Effector CD8-positive, alpha-beta T cell (primary cell): ENCODE results near the gene TNC.
"Not testable (repeated sequence)": the region's sequence is repeated elsewhere in the genome, so short reads cannot be mapped to it uniquely, and the experiment has no call there.

Experiments used
- DNase-seq: peaks from one replicate; lab custom pipeline; 2025; lab: John Stamatoyannopoulos, UW

TNC gene

GRCh38 chr9:115134941-115135340, 17.0 kb upstream of the TNC start:
- DNase-seq: no peak

DNA sequence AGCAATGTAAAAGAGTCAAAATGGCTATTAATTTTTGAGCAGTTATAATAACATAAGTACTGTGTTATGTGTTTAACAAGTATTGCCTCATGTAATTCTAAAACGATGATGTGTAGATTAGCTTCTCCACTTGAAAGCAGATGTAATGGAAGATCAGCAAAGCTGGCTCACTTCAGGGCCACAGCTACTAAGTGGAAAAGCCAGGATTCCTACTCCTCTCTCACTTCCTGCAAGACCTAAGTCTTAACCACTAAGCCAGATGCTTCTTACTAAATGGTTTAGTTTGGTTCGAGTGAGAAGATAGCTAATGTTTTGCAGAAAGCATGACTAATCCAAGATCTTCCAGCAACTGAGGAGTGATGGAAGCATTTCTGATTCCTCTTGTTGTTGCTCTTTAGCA, 15.7 kb upstream of the TNC start:
- DNase-seq: no peak

- DNase-seq: no peak
Observed at GRCh38 chr9:115132648-115133047, 14.7 kb upstream of the TNC start.

- no peak for DNase-seq
Observed at GRCh38 chr9:115130176-115130575, 12.2 kb upstream of the TNC start.

GRCh38 chr9:115128726-115129125, 10.8 kb upstream of the TNC start:
- not testable (repeated sequence) for DNase-seq

- DNase-seq: no peak
Observed at GRCh38 chr9:115127191-115127817, 9.3 kb upstream of the TNC start.

- DNase-seq: no peak
Observed at GRCh38 chr9:115126404-115126803, 8.4 kb upstream of the TNC start.

GRCh38 chr9:115122937-115123336, 5.0 kb upstream of the TNC start:
- no peak for DNase-seq

GRCh38 chr9:115121181-115121580, 3.2 kb upstream of the TNC start:
- DNase-seq: no peak

- DNase-seq: no peak
Observed at GRCh38 chr9:115118879-115119218, 892 bp upstream of the TNC start.

DNA sequence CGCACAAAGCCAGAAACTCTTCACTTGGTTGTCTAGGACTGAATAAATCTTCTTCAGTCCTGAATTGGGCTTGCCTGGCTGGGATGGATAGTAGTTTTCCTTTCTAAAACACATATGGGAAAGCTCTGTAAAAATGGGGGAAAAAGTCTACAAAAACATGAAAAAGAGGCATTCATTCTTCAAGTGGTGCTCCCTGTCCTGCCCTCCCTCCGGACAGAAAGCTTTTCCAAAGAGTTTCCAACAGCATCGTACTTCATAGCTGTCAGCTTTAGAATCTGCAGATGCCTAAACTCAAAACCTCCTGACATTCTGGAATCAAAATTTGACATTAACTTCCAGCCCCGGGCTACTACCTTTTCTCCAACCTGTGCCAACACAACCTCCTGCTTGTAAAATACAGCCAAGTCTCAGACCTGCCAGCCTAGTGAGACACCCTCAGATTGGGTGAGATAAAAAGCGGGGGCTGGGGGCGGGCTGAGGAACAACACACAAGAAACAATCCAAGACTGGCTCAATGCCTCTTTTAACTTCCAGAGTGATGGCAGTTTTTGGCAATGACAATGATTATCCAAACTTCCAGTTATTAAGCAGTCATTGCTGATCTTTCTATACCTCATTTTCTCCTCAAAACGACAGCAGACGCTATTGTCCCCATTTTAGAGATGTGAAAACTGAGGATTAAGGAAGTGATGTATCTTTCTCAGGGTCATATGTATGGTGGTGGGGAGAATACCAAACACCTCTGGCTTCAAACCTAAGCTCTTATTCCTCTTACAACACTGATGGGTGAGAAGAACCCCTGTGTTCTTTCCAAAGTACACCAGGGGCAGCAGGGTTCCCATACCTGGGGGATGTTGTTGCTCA, 1.3 kb downstream of the TNC start:
- DNase-seq: no peak

- DNase-seq: no peak
Observed at GRCh38 chr9:115115924-115116323, 2.0 kb downstream of the TNC start.

GRCh38 chr9:115115117-115115880, 2.7 kb downstream of the TNC start:
- DNase-seq: no peak

DNA sequence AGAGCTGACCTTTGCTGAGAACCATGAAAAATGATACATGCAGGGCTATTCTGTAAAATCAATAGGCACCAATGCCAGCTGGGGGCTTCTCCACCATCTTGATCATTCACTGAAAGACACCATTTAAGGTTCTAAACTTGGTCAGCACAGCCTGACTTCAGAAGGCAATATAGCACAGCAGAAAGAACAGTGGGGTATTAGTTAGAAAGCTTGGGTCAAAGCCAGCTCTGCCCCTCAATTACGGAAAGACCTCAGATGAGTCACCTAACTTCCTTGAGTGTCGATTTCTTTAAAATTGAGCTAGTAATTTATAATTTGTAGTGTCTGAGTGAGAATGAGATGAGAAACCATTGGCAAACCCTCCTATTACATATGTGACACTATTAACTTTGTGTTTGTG, 3.4 kb downstream of the TNC start:
- DNase-seq: no peak

DNA sequence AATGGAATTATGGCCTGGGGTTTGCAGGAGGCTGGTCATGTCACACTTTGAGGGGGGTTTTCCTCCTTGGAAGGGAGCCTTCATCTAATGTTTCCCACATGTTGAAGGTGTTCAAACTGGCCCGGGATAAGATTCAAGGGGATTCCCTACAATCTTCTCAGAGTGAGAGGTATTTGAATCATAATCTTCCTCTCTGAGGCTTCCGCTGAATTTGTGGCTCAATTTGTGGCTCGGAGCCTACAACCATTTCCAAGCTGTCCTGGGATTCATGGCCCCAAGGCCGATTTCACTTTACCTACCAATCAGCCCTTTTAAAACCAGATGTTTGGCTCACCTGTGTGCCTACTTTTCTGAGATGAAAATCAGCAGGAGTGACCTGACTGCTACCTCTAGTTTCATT, 3.9 kb downstream of the TNC start:
- no peak for DNase-seq

- no peak for DNase-seq
Observed at GRCh38 chr9:115111874-115112273, 6.1 kb downstream of the TNC start.

DNA sequence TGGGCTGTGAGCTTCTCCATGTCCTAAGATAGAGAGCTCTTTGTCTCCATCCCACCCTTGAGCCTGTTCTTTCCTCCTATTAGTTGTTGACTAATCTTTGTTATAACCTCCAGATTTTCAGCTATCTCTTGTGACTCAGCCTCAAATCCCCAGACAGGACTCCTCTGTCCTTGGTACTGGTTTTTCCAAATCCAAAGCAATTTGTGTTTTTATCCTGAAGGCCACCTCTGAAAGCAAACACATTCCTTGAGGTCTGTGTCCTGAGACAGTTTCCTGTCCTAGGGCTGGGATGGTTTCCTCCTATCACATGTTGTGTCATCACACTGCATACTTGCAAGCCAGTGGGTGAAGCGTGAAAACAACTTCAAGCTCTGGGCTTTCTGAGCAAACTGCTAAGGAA, 8.5 kb downstream of the TNC start:
- DNase-seq: no peak

- no peak for DNase-seq
Observed at GRCh38 chr9:115107701-115108100, 10.3 kb downstream of the TNC start.

- no peak for DNase-seq
Observed at GRCh38 chr9:115106642-115107041, 11.3 kb downstream of the TNC start.

DNA sequence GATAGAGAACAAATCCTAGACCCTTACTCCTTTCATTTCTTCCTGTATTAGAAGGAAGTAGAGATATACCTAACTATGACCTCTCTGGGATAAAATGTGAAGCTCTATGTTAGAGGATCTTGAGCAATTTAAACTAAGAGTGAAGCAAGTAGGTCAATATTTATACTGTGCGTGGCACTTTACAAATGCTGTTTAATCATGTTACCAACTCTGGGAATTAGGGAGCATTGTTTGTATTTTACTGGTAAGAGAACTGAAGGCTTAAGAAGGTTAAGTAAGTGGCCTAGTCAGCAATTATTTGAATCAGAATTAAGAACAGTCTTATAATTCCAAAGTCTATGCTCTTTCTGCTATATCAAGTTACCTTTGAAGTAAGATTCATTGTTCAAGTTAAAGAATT, 12.0 kb downstream of the TNC start:
- DNase-seq: no peak

GRCh38 chr9:115104908-115105307, 13.0 kb downstream of the TNC start:
- no peak for DNase-seq

DNA sequence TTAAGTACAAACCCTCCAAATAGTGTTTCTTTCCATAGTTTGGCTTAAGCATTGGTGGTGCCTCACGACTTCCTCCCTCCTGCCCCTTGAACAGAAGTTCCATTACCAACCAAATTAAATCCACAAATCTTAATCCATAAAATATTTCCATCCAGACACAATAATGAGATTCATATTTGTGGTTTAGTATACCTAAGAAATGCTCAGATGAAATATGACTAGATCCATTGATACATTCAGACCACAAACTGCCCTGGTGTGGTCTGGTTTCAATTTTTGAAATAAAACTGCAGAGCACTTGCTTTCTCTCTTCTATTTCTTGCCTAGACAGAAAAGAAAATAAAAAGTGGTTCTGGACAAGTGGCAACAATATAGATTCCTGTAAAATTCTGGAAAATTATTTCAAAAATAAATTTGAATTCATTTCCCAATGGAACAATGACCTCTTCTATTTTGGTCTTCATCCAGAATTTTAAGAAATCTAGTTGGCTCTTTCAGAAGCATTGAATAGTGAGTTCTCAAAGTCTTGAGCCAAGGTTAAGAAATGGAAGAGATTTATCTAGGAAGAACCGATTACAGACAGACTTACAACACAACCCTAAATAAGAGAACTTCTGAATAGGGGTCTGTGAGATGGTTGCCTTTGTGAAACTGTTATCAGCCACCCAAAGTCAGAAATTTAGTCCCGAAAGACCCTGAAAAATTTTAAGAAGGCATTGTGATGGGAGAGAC, 14.0 kb downstream of the TNC start:
- DNase-seq: no peak
